Lower leg skin (tissue), 4 donors: Measurements from ENCODE around the gene DSCAML1. TPM values are rescaled to one million over a fixed set of nuclear protein-coding genes. Genes with fewer than 3 reads are reported as not detected.
A peak's percentile ranks its signal among the peaks of the same experiment; 100 is the strongest.

ENCODE experiments used
- DNase-seq, 2 donors: peaks; one replicate each; pipeline ENCODE4 v3.0.0-alpha.2; 2019; ENCODE audit warnings: low spot score in 2 of 2
- H3K4me3 ChIP-seq: fragments of 200-600 bp; sonication (generic); 2 replicates; pipeline ENCODE4 v1.5.1; 2017; ENCODE audit warnings: mild to moderate bottlenecking, low read depth; ENCODE audit not compliant: poor library complexity, severe bottlenecking
- CTCF ChIP-seq, 3 donors: fragments of 450-650 bp; IDR thresholded peaks; one replicate each; pipeline ENCODE4 v1.5.1; 2016; ENCODE audit warnings: antibody characterized with exemption in 3 of 3, mild to moderate bottlenecking in 3 of 3, moderate library complexity in 2 of 3
- POLR2A ChIP-seq, 2 donors: fragments of 450-650 bp; IDR thresholded peaks; one replicate each; pipeline ENCODE4 v1.6.1; 2016 to 2017; ENCODE audit warnings: antibody characterized with exemption in 2 of 2, mild to moderate bottlenecking in 1 of 2, moderate library complexity in 1 of 2
- WGBS, 2 donors: methylation state at CpG; one replicate each; pipeline ENCODE4 v1.1.5; 2018; 5-methylcytosine and 5-hydroxymethylcytosine counted together
- intact Hi-C: fragments of 100-400 bp; cut with DNase I; formaldehyde crosslinking; loops from one replicate; pipeline ENCODE4 v1.15.0; 2023; ENCODE audit warnings: low total_unique reads
- total RNA-seq, 4 donors: library from RNA; depleted of rRNA; stranded (reverse); fragments of >200 nt; gene quantifications; one replicate each; pipeline ENCODE4 v1.1.0, GENCODE V29; 2016

Gene DSCAML1
- total RNA-seq, 4 donors from 2014 or later, result 0.07 to 0.13 (median 0.08) TPM

- H3K4me3 ChIP-seq, result no peak overlapping the region
- WGBS, 2 donors, result 88 to 91% methylated on average over 10 of the region's 10 CpGs
- DNase-seq, result peak in 1 of 2 donors; percentile 66
- TF ChIP-seq POLR2A (IDR thresholded peaks at IDR 0.05) (no peak), CTCF (IDR thresholded peaks at IDR 0.05) (no peak)
- intact Hi-C loops, result loop anchor here (10.0 kb wide), 1 partner anchor 215 kb away; no protein-coding TSS in a partner anchor
Measured at GRCh38 chr11:117839936-117840813, 43.2 kb upstream of the DSCAML1 start.

GRCh38 chr11:117839380-117839881, 42.4 kb upstream of the DSCAML1 start:
- 78 to 80% methylated on average over 7 of the region's 7 CpGs for WGBS, 2 donors
- intact Hi-C loops, result no loop called here
- peak in 1 of 2 donors; percentile 65 for DNase-seq
- no peak overlapping the region for H3K4me3 ChIP-seq
- TF ChIP-seq POLR2A (IDR thresholded peaks at IDR 0.05) (no peak), CTCF (IDR thresholded peaks at IDR 0.05) (no peak)

- intact Hi-C loops, result no loop called here
- TF ChIP-seq POLR2A (IDR thresholded peaks at IDR 0.05), result no peak
- TF ChIP-seq CTCF (IDR thresholded peaks at IDR 0.05), result no peak
- peak in 1 of 2 donors; percentile 62 for DNase-seq
- 82 to 85% methylated on average over 8 of the region's 8 CpGs for WGBS, 2 donors
- no peak overlapping the region for H3K4me3 ChIP-seq
Measured at GRCh38 chr11:117838901-117839300, 41.9 kb upstream of the DSCAML1 start.

GRCh38 chr11:117837791-117838190, 40.8 kb upstream of the DSCAML1 start:
- no peak for TF ChIP-seq CTCF (IDR thresholded peaks at IDR 0.05)
- no peak for TF ChIP-seq POLR2A (IDR thresholded peaks at IDR 0.05)
- 77 to 82% methylated on average over 8 of the region's 8 CpGs for WGBS, 2 donors
- no peak overlapping the region for H3K4me3 ChIP-seq
- intact Hi-C loops, result no loop called here
- peak in 1 of 2 donors; percentile 66 for DNase-seq

- WGBS, 2 donors, result 68 to 77% methylated on average over 16 to 18 of the region's 18 CpGs
- peak in 1 of 2 donors; percentile 70 for DNase-seq
- TF ChIP-seq CTCF (IDR thresholded peaks at IDR 0.05), result no peak
- no peak overlapping the region for H3K4me3 ChIP-seq
- intact Hi-C loops, result no loop called here
Measured at GRCh38 chr11:117837070-117837776, 40.2 kb upstream of the DSCAML1 start.
